ENCODE data around the gene STAC. TPM values are rescaled to one million over a fixed set of nuclear protein-coding genes. Genes with fewer than 3 reads are reported as not detected.

The STAC gene
- 1.6 to 3.0 TPM (median 2.2 TPM) in 5 replicates for total RNA-seq (2022; extraction: Qiagen RNA extraction)

GRCh38 chr3:36380221-36381031 is at the start of gene STAC:
TSS of gene STAC (plus strand) at chr3:36380504. CDS start at chr3:36380644, 140 bp downstream.

